HepG2 (cell line): ENCODE measurements around the gene C1GALT1. TPM values are rescaled to one million over a fixed set of nuclear protein-coding genes. Genes with fewer than 3 reads are reported as not detected.

Source experiments
- AHDC1 ChIP-seq: sonication (generic); formaldehyde crosslinking; IDR thresholded peaks from 2 replicates; pipeline ENCODE4 v1.5.1; 2020; ENCODE audit warnings: mild to moderate bottlenecking, missing genetic modification reagents, borderline replicate concordance
- CEBPB ChIP-seq: IDR thresholded peaks from 2 replicates; pipeline ENCODE4 v1.6.1; 2011; ENCODE audit warnings: low read depth, low read length, improper control_type of control experiment, borderline replicate concordance
- CREM ChIP-seq, 2 experiments: sonication (generic) in 1 of 2; formaldehyde crosslinking in 1 of 2; IDR thresholded peaks; 2 replicates each; pipeline versions ENCODE4 v1.4.0 to v1.6.1; 2016 to 2020; ENCODE audit warnings: antibody characterized with exemption in 1 of 2, mild to moderate bottlenecking in 1 of 2, missing genetic modification reagents in 1 of 2
- FOXK1 ChIP-seq: sonication (generic); formaldehyde crosslinking; IDR thresholded peaks from 2 replicates; pipeline ENCODE4 v1.4.0; 2020; ENCODE audit warnings: low read depth, missing genetic modification reagents, borderline replicate concordance
- HINFP ChIP-seq: sonication (generic); formaldehyde crosslinking; IDR thresholded peaks from 2 replicates; pipeline ENCODE4 v1.4.0; 2020; ENCODE audit warnings: low read depth, mild to moderate bottlenecking, missing genetic modification reagents
- HNF4A ChIP-seq: sonication (generic); formaldehyde crosslinking; IDR thresholded peaks from 2 replicates; pipeline ENCODE4 v1.4.0; 2020; ENCODE audit warnings: missing genetic modification reagents
- JUN ChIP-seq: sonication (generic); formaldehyde crosslinking; IDR thresholded peaks from 2 replicates; pipeline ENCODE4 v1.4.0; 2020; ENCODE audit warnings: mild to moderate bottlenecking, missing genetic modification reagents
- PAXIP1 ChIP-seq: sonication (generic); formaldehyde crosslinking; conservative IDR thresholded peaks from 2 replicates; pipeline ENCODE4 v1.4.0; 2020; ENCODE audit warnings: mild to moderate bottlenecking, missing genetic modification reagents, moderate library complexity
- RARA ChIP-seq: IDR thresholded peaks from 2 replicates; pipeline ENCODE4 v1.6.1; 2016; ENCODE audit warnings: missing genetic modification reagents, missing compliant biosample characterization
- SOX5 ChIP-seq: IDR thresholded peaks from 2 replicates; pipeline ENCODE4 v1.6.1; 2016; ENCODE audit warnings: borderline replicate concordance
- ZFP1 ChIP-seq: IDR thresholded peaks from 2 replicates; pipeline ENCODE4 v1.6.1; 2016
- ZGPAT ChIP-seq: IDR thresholded peaks from 2 replicates; pipeline ENCODE4 v1.6.1; 2016; ENCODE audit warnings: mild to moderate bottlenecking
- ZNF503 ChIP-seq: sonication (generic); formaldehyde crosslinking; IDR thresholded peaks from 2 replicates; pipeline ENCODE4 v1.4.0; 2020; ENCODE audit warnings: missing genetic modification reagents
- polyA plus RNA-seq, 8 experiments: library from polyadenylated mRNA; depleted of rRNA in 3 of 8; stranded (reverse) in 7 of 8; unstranded in 1 of 8; fragments of >200 nt; fragmentation: Illumina TruSeq in 4 of 8; extraction: Trizol in 4 of 8; gene quantifications; 2 replicates each; pipeline versions ENCODE4 v1.2.1 to v1.2.3, GENCODE V29; 2011 to 2016; ENCODE audit warnings: low read depth in 4 of 8, missing spikeins in 1 of 8, mixed read lengths in 1 of 8; ENCODE audit not compliant: insufficient read depth in 1 of 8
- total RNA-seq, 5 experiments: library from RNA; depleted of rRNA; stranded (reverse); fragments of >200 nt; fragmentation: Illumina TruSeq; extraction: Trizol; gene quantifications; 2 replicates each; pipeline ENCODE4 v1.2.3, GENCODE V29; 2016; ENCODE audit warnings: low read depth in 1 of 5

C1GALT1 gene
- total and polyA plus RNA-seq, 2 of the 13 experiments (the other 11 are each of a cell fraction or from before 2014, with no cell fraction given): 57.1 to 65.9 TPM

- TF ChIP-seq ZNF503 (0 out of 2 replicates have a peak, but pooled peaks have one; percentile 18), SOX5 (CRISPR knock-in tag) (peak; percentile 83; the same call in 1 of the 2 replicates), CEBPB (peak; percentile 79; the same call in 1 of the 2 replicates), FOXK1 (CRISPR knock-in tag) (0 out of 2 replicates have a peak, but pooled peaks have one; percentile 37), HNF4A (CRISPR knock-in tag) (peak; percentile 33; the same call in 1 of the 2 replicates), HINFP (CRISPR knock-in tag) (no peak), CREM (IDR thresholded peaks at IDR 0.05) (peak; percentile 69), CREM (CRISPR knock-in tag; IDR thresholded peaks at IDR 0.05) (no peak), JUN (no peak), PAXIP1 (CRISPR knock-in tag) (peak; percentile 70), RARA (CRISPR knock-in tag) (peak; percentile 48; the same call in 1 of the 2 replicates), AHDC1 (CRISPR knock-in tag) (peak; percentile 76; the same call in 1 of the 2 replicates), ZGPAT (CRISPR knock-in tag) (0 out of 2 replicates have a peak, but pooled peaks have one; percentile 47), ZFP1 (CRISPR knock-in tag) (no peak)
These were observed 45.6 kb upstream of the C1GALT1 start (continued) for GRCh38 chr7:7136466-7137381.
